HepG2 (cell line): ENCODE data around the gene RB1.

Experiments used
- BHLHE40 ChIP-seq: IDR thresholded peaks from 2 replicates; pipeline ENCODE4 v1.6.1; 2011; ENCODE audit warnings: low read length, improper control_type of control experiment
- CTCF ChIP-seq: sonication (generic); formaldehyde crosslinking; IDR thresholded peaks from 2 replicates; pipeline ENCODE4 v1.5.0; 2020; ENCODE audit warnings: mild to moderate bottlenecking, missing genetic modification reagents, moderate library complexity
- KAT7 ChIP-seq: IDR thresholded peaks from 2 replicates; pipeline ENCODE4 v1.6.1; 2018; ENCODE audit warnings: borderline replicate concordance, missing compliant biosample characterization
- NFATC3 ChIP-seq: sonication (generic); formaldehyde crosslinking; IDR thresholded peaks from 2 replicates; pipeline ENCODE4 v1.5.1; 2020; ENCODE audit warnings: mild to moderate bottlenecking, missing genetic modification reagents
- PITX1 ChIP-seq: sonication (generic); formaldehyde crosslinking; IDR thresholded peaks from 2 replicates; pipeline ENCODE4 v1.5.1; 2020; ENCODE audit warnings: mild to moderate bottlenecking, missing genetic modification reagents
- POLR2A ChIP-seq, 2 experiments: IDR thresholded peaks; 2 replicates each; pipeline ENCODE4 v1.6.1; 2011; ENCODE audit warnings: low read depth in 2 of 2, low read length in 2 of 2, mild to moderate bottlenecking in 1 of 2, moderate library complexity in 1 of 2; ENCODE audit not compliant: insufficient read depth in 1 of 2
- SIN3A ChIP-seq: IDR thresholded peaks from 2 replicates; pipeline ENCODE4 v1.6.1; 2011; ENCODE audit warnings: low read depth, mild to moderate bottlenecking, control low read depth, low read length, borderline replicate concordance
- ZBTB20 ChIP-seq: sonication (generic); formaldehyde crosslinking; IDR thresholded peaks from 2 replicates; pipeline ENCODE4 v1.8.1; 2023; ENCODE audit warnings: missing genetic modification reagents, low read depth, mild to moderate bottlenecking, borderline replicate concordance
- ZNF639 ChIP-seq: conservative IDR thresholded peaks from 2 replicates; pipeline ENCODE4 v1.6.1; 2018; ENCODE audit warnings: missing genetic modification reagents

GRCh38 chr13:48518083-48518482, 214.5 kb downstream of the RB1 start:
- TF ChIP-seq CTCF (CRISPR knock-in tag) (no peak), ZBTB20 (CRISPR knock-in tag) (no peak), KAT7 (CRISPR knock-in tag) (no peak), SIN3A (no peak), POLR2A (IDR thresholded peaks at IDR 0.05; ENCODE audit: insufficient read depth in 1 of 2, low read depth in 2 of 2, low read length in 2 of 2) (no peak), NFATC3 (CRISPR knock-in tag) (no peak), PITX1 (CRISPR knock-in tag) (no peak), BHLHE40 (no peak), ZNF639 (no peak)
